ENCODE measurements around the gene MXD4.
A peak's percentile ranks its signal among the peaks of the same experiment; 100 is the strongest.

The MXD4 gene

GRCh38 chr4:2290488-2290887 lies 28.6 kb upstream of the MXD4 start:
- Mint-ChIP-seq H3K36me3 (ENCODE audit: low read depth) (no peaks in the 10 kb centered on the region), H3K9me3 (peaks cover 11% of the 10 kb centered on the region), H3K27ac (no peak overlapping the region), H3K4me1 (peaks cover 40% of the 10 kb centered on the region), H3K27me3 (ENCODE audit: low read depth, poor library complexity) (peaks cover 13% of the 10 kb centered on the region), H3K4me3 (no peak overlapping the region)
- TF ChIP-seq CTCF (IDR thresholded peaks at IDR 0.05): no peak
- DNase-seq: no peak

GRCh38 chr4:2289955-2290333 lies 28.0 kb upstream of the MXD4 start:
- no peak overlapping the region for H3K27ac Mint-ChIP-seq
- H3K4me1 Mint-ChIP-seq: peaks cover 42% of the 10 kb centered on the region
- peaks cover 13% of the 10 kb centered on the region for H3K27me3 Mint-ChIP-seq (ENCODE audit: low read depth, poor library complexity)
- TF ChIP-seq CTCF (IDR thresholded peaks at IDR 0.05): no peak
- H3K36me3 Mint-ChIP-seq (ENCODE audit: low read depth): no peaks in the 10 kb centered on the region
- no peak for DNase-seq
- no peak overlapping the region for H3K4me3 Mint-ChIP-seq
- H3K9me3 Mint-ChIP-seq: peaks cover 11% of the 10 kb centered on the region

GRCh38 chr4:2289311-2289954 lies 27.5 kb upstream of the MXD4 start:
- Mint-ChIP-seq H3K4me1 (peaks cover 42% of the 10 kb centered on the region), H3K9me3 (peaks cover 8% of the 10 kb centered on the region), H3K27me3 (ENCODE audit: low read depth, poor library complexity) (peaks cover 12% of the 10 kb centered on the region), H3K36me3 (ENCODE audit: low read depth) (no peaks in the 10 kb centered on the region), H3K4me3 (no peak overlapping the region), H3K27ac (no peak overlapping the region)
- no peak for DNase-seq
- TF ChIP-seq CTCF (IDR thresholded peaks at IDR 0.05): no peak

- Mint-ChIP-seq H3K9me3 (no peaks in the 10 kb centered on the region), H3K36me3 (ENCODE audit: low read depth) (no peaks in the 10 kb centered on the region), H3K4me1 (peaks cover 42% of the 10 kb centered on the region), H3K27ac (no peak overlapping the region), H3K27me3 (ENCODE audit: low read depth, poor library complexity) (peaks cover 7% of the 10 kb centered on the region), H3K4me3 (no peak overlapping the region)
- no peak for TF ChIP-seq CTCF (IDR thresholded peaks at IDR 0.05)
- no peak for DNase-seq
Observed at GRCh38 chr4:2288051-2288541, 26.2 kb upstream of the MXD4 start.

- Mint-ChIP-seq H3K27ac (peak overlapping the region; percentile 39), H3K27me3 (ENCODE audit: low read depth, poor library complexity) (peaks cover 10% of the 10 kb centered on the region), H3K4me3 (no peak overlapping the region), H3K36me3 (ENCODE audit: low read depth) (no peaks in the 10 kb centered on the region), H3K9me3 (no peaks in the 10 kb centered on the region), H3K4me1 (peaks cover 38% of the 10 kb centered on the region)
- TF ChIP-seq CTCF (IDR thresholded peaks at IDR 0.05): no peak
- DNase-seq: no peak
Observed at GRCh38 chr4:2287594-2287915, 25.6 kb upstream of the MXD4 start.

- no peaks in the 10 kb centered on the region for H3K9me3 Mint-ChIP-seq
- no peaks in the 10 kb centered on the region for H3K36me3 Mint-ChIP-seq (ENCODE audit: low read depth)
- peaks cover 33% of the 10 kb centered on the region for H3K4me1 Mint-ChIP-seq
Observed at GRCh38 chr4:2286904-2287593, 25.1 kb upstream of the MXD4 start.

More at GRCh38 chr4:2286904-2287593, 25.1 kb upstream of the MXD4 start:
- H3K27ac Mint-ChIP-seq: peak overlapping the region; percentile 39
- no peak for TF ChIP-seq CTCF (IDR thresholded peaks at IDR 0.05)
- no peak overlapping the region for H3K4me3 Mint-ChIP-seq
- H3K27me3 Mint-ChIP-seq (ENCODE audit: low read depth, poor library complexity): peaks cover 7% of the 10 kb centered on the region
- no peak for DNase-seq

Data from nephron progenitor cell (in vitro differentiated cells).